Calu3 (cell line): ENCODE measurements around the gene HRH3. TPM values are rescaled to one million over a fixed set of nuclear protein-coding genes. Genes with fewer than 3 reads are reported as not detected.

ENCODE experiments used
- BruUV-seq: library from RNA; stranded (reverse); fragments of 400-500 nt; replicated peaks from 2 replicates; lab custom pipeline; 2021; lab: Mats Ljungman, UMichigan
- CTCF ChIA-PET: fragments of 300-600 bp; sonication (Branson Sonifier 250); formaldehyde crosslinking; loops from one replicate; lab custom pipeline; 2022; ENCODE audit warnings: antibody characterized with exemption; lab: Charles Lee
- DNase-seq: peaks from one replicate; pipeline ENCODE4 v3.0.0; 2022
- H3K27ac Mint-ChIP-seq: one replicate; pipeline ENCODE4 v1.8.0; 2022; ENCODE audit warnings: mixed read lengths; ENCODE audit not compliant: unreplicated experiment
- H3K27me3 Mint-ChIP-seq: one replicate; pipeline ENCODE4 v1.8.0; 2022; ENCODE audit warnings: mixed read lengths; ENCODE audit not compliant: unreplicated experiment
- H3K36me3 Mint-ChIP-seq: one replicate; pipeline ENCODE4 v1.8.0; 2022; ENCODE audit warnings: mild to moderate bottlenecking, moderate library complexity, mixed read lengths; ENCODE audit not compliant: insufficient read depth, unreplicated experiment
- H3K4me1 Mint-ChIP-seq: one replicate; pipeline ENCODE4 v1.8.0; 2022; ENCODE audit warnings: mild to moderate bottlenecking, low read depth, mixed read lengths; ENCODE audit not compliant: unreplicated experiment
- H3K4me3 Mint-ChIP-seq: one replicate; pipeline ENCODE4 v1.8.0; 2022; ENCODE audit warnings: mild to moderate bottlenecking, low read depth, moderate library complexity, mixed read lengths; ENCODE audit not compliant: unreplicated experiment
- H3K9me3 Mint-ChIP-seq: one replicate; pipeline ENCODE4 v1.8.0; 2022; ENCODE audit warnings: low read depth, mixed read lengths; ENCODE audit not compliant: unreplicated experiment
- CTCF ChIP-seq: fragments of 200-600 bp; IDR thresholded peaks from one replicate; pipeline ENCODE4 v1.8.0; 2022; ENCODE audit warnings: antibody characterized with exemption; ENCODE audit not compliant: unreplicated experiment
- intact Hi-C: fragments of 100-400 bp; cut with micrococcal nuclease; formaldehyde crosslinking; loops from one replicate; pipeline ENCODE4 v1.10.0; 2022; ENCODE audit not compliant: unreplicated experiment
- total RNA-seq: library from RNA; stranded (reverse); gene quantifications from 2 replicates; pipeline ENCODE4 v1.2.3, GENCODE V29; 2022

The HRH3 gene
- total RNA-seq, 1 experiment from 2014 or later = not detected

DNA sequence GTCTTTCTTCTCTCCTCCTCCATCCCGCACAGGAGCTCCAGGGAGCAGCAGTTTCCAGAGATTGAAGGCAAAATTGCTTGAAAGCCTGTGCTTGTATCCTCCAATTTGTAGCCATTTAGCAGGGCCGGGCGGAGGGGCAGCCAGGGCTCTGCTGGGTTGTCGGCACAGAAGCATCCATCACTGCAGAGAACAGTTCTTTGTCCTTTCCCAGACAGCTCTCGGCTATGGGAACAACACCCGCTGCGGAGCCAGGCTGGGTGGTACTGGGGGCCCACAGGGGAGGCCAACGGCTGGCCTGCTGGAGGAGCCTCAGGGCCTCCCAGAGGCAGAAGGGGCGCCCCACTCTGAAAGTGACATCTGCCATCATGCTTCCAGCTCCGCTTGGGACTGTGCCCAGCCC is 7.8 kb downstream of the HRH3 start:
- Mint-ChIP-seq H3K36me3 (peaks cover 18% of the 10 kb centered on the region), H3K9me3 (no peaks in the 10 kb centered on the region), H3K4me1 (peaks cover 13% of the 10 kb centered on the region), H3K27me3 (peaks cover 88% of the 10 kb centered on the region), H3K4me3 (no peak overlapping the region), H3K27ac (no peak overlapping the region)
- no peak for DNase-seq
- CTCF ChIA-PET = no interaction called here
- BruUV-seq = no TSS peak
- intact Hi-C loops = no loop called here
- no peak for TF ChIP-seq CTCF

GRCh38 chr20:62211769-62212288 is 8.2 kb downstream of the HRH3 start:
- no peak for TF ChIP-seq CTCF
- BruUV-seq = no TSS peak
- no peak for DNase-seq
- Mint-ChIP-seq H3K9me3 (no peaks in the 10 kb centered on the region), H3K4me1 (peaks cover 13% of the 10 kb centered on the region), H3K4me3 (no peak overlapping the region), H3K27ac (no peak overlapping the region), H3K36me3 (peaks cover 22% of the 10 kb centered on the region), H3K27me3 (peaks cover 83% of the 10 kb centered on the region)
- CTCF ChIA-PET = no interaction called here
- intact Hi-C loops = no loop called here

GRCh38 chr20:62211216-62211615 is 8.9 kb downstream of the HRH3 start:
- H3K27ac Mint-ChIP-seq = no peak overlapping the region
- no TSS peak for BruUV-seq
- H3K9me3 Mint-ChIP-seq = no peaks in the 10 kb centered on the region
- H3K27me3 Mint-ChIP-seq = peaks cover 77% of the 10 kb centered on the region
- TF ChIP-seq CTCF = no peak
- CTCF ChIA-PET = no interaction called here
- H3K36me3 Mint-ChIP-seq = peaks cover 27% of the 10 kb centered on the region
- intact Hi-C loops = no loop called here
- peaks cover 13% of the 10 kb centered on the region for H3K4me1 Mint-ChIP-seq
- no peak for DNase-seq
- no peak overlapping the region for H3K4me3 Mint-ChIP-seq

GRCh38 chr20:62210496-62210855 is 9.6 kb downstream of the HRH3 start:
- BruUV-seq = no TSS peak
- Mint-ChIP-seq H3K27ac (no peak overlapping the region), H3K4me1 (peaks cover 13% of the 10 kb centered on the region), H3K27me3 (peaks cover 70% of the 10 kb centered on the region), H3K4me3 (no peak overlapping the region), H3K36me3 (peaks cover 35% of the 10 kb centered on the region), H3K9me3 (no peaks in the 10 kb centered on the region)
- CTCF ChIA-PET = no interaction called here
- intact Hi-C loops = no loop called here
- TF ChIP-seq CTCF = no peak
- DNase-seq = no peak
